Spinal cord (tissue), 10 donors: Measurements from ENCODE around the gene RFNG. TPM values are rescaled to one million over a fixed set of nuclear protein-coding genes. Genes with fewer than 3 reads are reported as not detected.

ENCODE experiments used
- DNase-seq, 6 donors: peaks; one replicate each; pipeline versions ENCODE4 v3.0.0 to v3.0.0-alpha.2; 2013 to 2015; ENCODE audit warnings: low spot score in 6 of 6, low read depth in 4 of 6
- H3K27ac ChIP-seq: one replicate; pipeline ENCODE4 v1.5.1; 2013; ENCODE audit warnings: low read depth, low read length, control low read depth
- H3K27me3 ChIP-seq: one replicate; pipeline ENCODE4 v1.6.1; 2013; ENCODE audit warnings: low read length; ENCODE audit not compliant: control insufficient read depth, insufficient read depth
- H3K36me3 ChIP-seq: one replicate; pipeline ENCODE4 v1.6.1; 2013; ENCODE audit warnings: low read length; ENCODE audit not compliant: control insufficient read depth, insufficient read depth
- H3K4me1 ChIP-seq: one replicate; pipeline ENCODE4 v1.6.1; 2013; ENCODE audit warnings: low read length; ENCODE audit not compliant: control insufficient read depth, insufficient read depth
- H3K4me3 ChIP-seq: one replicate; pipeline ENCODE4 v1.5.1; 2013; ENCODE audit warnings: low read depth, low read length, control low read depth
- H3K9me3 ChIP-seq: one replicate; pipeline ENCODE4 v1.6.1; 2013; ENCODE audit warnings: low read length; ENCODE audit not compliant: control insufficient read depth, insufficient read depth
- WGBS: methylation state at CpG from one replicate; pipeline ENCODE4 v1.1.5; 2013; ENCODE audit warnings: missing lambda C conversion rate; ENCODE audit not compliant: insufficient coverage; 5-methylcytosine and 5-hydroxymethylcytosine counted together
- polyA plus RNA-seq, 2 donors: library from polyadenylated mRNA; unstranded; fragments of 120-200 nt; gene quantifications; one replicate each; pipeline ENCODE4 v1.2.1, GENCODE V29; 2013; ENCODE audit not compliant: insufficient read length in 2 of 2
- total RNA-seq, 2 donors: library from RNA; depleted of rRNA in 1 of 2; stranded (reverse); fragments of 120-200 nt in 1 of 2; fragments of >200 nt in 1 of 2; gene quantifications; one replicate each; pipeline versions ENCODE4 v1.2.3 to v1.2.4, GENCODE V29; 2013 to 2014
- donor health status: healthy.

Gene RFNG
- total and polyA plus RNA-seq, 4 donors, result 19.5 to 75.2 (median 49.3) TPM

DNA sequence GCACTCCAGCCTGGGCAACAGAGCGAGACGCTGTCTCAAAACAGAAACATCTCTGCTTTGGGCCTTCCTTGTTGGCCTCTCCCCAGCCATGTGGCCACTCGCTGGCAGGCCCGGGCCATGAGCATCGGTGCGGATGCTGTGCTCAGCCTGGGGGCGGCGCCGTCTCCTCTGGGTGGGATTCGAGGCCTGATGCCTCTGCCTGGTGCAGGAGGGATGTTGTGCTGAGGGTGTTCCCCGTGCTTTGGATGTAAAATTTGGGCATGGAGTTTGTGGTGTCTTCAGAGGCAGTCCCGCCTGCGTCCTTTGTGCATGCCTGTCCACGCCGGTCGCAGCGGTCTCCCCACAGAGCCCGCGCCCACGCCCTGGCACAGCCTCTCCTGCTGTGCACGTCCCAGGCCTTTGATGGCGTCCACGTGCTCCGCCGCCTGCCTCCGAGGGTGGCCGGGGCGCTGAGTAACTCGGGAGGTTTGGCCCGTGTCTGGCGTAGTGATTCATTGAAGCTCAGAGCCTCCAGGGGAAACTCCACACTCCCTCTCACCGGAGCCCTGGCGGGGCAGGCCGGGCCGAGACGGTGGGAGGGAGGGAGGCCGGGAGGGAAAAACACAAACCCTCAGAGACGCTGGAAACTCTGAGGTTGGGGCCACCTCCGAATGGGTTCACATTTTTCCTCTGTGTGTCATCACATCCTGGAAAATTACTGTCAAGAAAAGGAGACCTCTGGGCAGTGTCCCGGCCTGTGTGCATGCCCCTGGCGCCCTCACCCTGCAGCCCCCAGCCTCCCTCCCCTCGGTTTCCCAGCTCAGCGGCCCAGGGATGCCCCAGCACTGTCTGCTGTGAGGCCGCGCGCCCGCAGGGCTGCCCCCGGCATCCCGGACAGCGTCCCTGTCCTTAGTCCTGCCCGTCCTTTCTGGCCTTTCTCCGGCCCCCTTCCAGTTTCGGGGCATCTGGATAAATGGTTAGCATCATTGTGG is 47.9 kb downstream of the RFNG start:
- Histone ChIP-seq H3K36me3 (peaks cover 84% of the 10 kb centered on the region), H3K4me1 (peaks cover 59% of the 10 kb centered on the region), H3K27ac (no peak overlapping the region), H3K27me3 (no peaks in the 10 kb centered on the region), H3K9me3 (no peaks in the 10 kb centered on the region), H3K4me3 (no peak overlapping the region)
- DNase-seq, result no peak
- WGBS, result 56% methylated on average over 45 of the region's 53 CpGs

DNA sequence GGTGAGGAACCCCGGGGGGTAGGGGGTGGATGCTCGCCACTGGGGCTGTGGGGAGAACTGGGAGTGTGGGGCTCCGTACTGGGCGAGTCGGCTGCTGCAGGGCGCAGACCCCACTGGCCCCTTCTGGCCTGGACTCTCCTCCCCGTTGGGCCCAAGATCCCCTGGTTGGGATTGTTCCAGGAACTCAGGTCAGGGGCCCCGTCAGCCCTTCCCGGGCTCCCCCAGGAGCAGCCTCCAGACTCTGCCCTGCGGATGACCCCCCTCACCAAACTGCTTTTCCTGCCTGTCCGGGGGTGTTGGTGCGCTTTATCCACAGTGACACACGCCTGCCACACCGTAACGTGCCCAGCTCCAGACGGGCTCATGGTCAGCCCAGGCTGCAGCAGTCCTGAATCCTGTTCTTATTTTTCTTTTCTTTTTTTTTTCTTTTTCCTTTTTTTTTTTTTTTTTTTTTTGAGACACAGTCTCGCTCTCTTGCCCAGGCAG is 50.0 kb downstream of the RFNG start:
- H3K36me3 ChIP-seq, result peaks cover 72% of the 10 kb centered on the region
- peaks cover 45% of the 10 kb centered on the region for H3K4me1 ChIP-seq
- no peak for DNase-seq
- no peak overlapping the region for H3K27ac ChIP-seq
- H3K4me3 ChIP-seq, result no peak overlapping the region
- no peaks in the 10 kb centered on the region for H3K9me3 ChIP-seq
- 76% methylated on average over 15 of the region's 17 CpGs for WGBS
- no peaks in the 10 kb centered on the region for H3K27me3 ChIP-seq

DNA sequence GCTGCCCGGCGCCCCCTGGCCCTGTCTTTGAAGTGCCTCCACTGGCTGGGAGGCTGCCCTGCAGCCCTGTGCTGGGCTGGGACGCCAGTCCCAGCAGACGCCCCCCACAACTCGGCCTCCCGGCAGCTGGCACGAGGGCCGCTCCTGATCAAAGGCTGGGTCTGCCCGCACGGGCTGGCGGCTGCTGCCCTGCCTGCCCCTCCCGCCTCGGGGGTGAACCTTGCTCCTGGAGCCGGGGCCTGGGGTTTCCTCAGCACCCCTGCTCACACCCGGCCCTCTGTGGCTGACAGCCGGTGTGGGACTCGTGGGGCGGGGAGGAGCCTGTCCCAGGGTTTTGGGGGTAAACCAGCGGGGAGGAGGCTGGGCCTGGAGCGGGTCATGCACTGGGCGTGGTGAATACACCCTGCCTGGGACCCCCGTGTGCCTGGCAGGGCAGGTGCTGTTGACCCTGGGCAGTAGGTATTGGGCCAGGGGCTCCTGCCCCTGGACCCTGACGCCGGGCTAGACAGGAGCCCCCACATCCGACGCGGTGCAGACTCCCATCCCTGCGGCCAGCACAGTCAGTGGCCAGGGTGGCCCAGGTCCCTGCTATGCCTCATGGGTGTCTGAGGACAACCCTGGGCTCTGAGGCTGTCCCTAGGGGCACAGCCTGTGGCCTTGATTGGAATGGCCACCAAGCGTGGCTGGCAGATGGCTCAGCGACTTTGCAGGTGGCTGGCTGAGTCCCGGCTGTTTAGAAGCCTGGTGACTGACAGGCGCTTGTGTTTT is 50.6 kb downstream of the RFNG start:
- H3K4me1 ChIP-seq, result peaks cover 43% of the 10 kb centered on the region
- H3K27ac ChIP-seq, result no peak overlapping the region
- H3K36me3 ChIP-seq, result peaks cover 72% of the 10 kb centered on the region
- H3K9me3 ChIP-seq, result no peaks in the 10 kb centered on the region
- whole genome bisulfite sequencing, result 62% methylated on average over 32 of the region's 32 CpGs
- DNase-seq, result no peak
- no peaks in the 10 kb centered on the region for H3K27me3 ChIP-seq
- H3K4me3 ChIP-seq, result no peak overlapping the region

DNA sequence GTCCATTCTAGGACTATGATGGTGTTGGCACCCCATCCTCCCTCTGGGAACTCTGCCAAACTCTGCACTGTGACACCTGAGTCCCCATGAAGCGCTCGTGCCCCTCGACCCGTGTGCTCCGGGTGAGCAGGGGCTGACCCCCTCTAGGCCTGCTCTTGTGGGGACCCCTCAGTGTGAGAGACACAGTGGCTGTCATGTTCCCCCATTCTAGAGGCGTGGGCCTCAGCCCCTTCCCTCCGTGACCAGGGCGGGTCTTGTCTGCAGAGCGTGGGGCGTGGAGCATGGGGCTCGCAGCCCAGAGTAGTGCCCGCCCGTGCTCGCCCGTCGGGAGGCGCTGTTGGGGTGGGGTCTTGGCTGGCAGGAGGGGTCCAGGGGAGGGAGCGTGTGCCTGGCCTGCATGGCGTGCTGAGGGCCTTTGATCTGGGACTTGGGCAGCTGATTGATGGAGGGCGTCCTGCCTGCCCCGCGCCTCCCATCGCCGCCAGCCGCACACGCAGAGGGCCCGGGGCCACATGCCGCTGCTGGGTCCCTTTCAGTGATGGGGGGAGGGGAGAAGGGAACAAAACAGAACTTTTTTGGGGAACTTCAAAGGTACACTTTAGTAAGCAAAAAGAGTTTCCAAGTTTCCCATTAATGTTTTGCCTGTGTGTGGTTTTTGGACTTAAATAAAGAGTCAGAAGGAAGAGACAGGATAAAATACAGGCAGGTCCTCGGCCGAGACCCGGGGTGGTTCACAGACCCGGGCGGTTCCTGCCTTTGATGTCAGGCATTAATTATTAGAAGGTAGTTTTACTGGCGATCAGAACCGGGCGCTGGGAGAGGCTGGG is 51.4 kb downstream of the RFNG start:
- Histone ChIP-seq H3K4me1 (peaks cover 50% of the 10 kb centered on the region), H3K9me3 (no peaks in the 10 kb centered on the region), H3K27ac (no peak overlapping the region), H3K4me3 (no peak overlapping the region), H3K36me3 (peaks cover 72% of the 10 kb centered on the region), H3K27me3 (no peaks in the 10 kb centered on the region)
- WGBS, result 46% methylated on average over 34 of the region's 36 CpGs
- DNase-seq, result no peak

DNA sequence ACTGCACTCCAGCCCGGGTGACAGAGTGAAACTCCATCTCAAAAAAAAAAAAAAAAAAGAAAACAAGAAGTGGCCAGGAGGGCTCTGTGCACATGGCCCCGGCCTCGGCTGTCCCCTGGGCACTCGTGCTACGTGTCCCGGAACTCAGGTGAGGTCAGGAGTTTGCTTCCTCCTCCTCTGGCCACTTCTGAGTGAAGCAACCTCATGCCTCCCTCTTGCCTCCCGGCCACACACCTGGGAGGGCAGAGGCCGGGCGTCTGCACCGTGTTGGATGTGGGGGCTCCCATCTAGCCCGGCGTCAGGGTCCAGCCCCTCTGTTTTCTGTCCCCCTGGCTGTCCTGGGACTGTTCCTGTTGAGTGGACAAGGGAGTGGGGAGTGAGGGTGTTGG is 52.0 kb downstream of the RFNG start:
- no peak overlapping the region for H3K27ac ChIP-seq
- H3K36me3 ChIP-seq, result peaks cover 72% of the 10 kb centered on the region
- H3K27me3 ChIP-seq, result no peaks in the 10 kb centered on the region
- DNase-seq, result no peak
- H3K9me3 ChIP-seq, result no peaks in the 10 kb centered on the region
- H3K4me1 ChIP-seq, result peaks cover 53% of the 10 kb centered on the region
- no peak overlapping the region for H3K4me3 ChIP-seq
- 98% methylated on average over 7 of the region's 12 CpGs for WGBS

DNA sequence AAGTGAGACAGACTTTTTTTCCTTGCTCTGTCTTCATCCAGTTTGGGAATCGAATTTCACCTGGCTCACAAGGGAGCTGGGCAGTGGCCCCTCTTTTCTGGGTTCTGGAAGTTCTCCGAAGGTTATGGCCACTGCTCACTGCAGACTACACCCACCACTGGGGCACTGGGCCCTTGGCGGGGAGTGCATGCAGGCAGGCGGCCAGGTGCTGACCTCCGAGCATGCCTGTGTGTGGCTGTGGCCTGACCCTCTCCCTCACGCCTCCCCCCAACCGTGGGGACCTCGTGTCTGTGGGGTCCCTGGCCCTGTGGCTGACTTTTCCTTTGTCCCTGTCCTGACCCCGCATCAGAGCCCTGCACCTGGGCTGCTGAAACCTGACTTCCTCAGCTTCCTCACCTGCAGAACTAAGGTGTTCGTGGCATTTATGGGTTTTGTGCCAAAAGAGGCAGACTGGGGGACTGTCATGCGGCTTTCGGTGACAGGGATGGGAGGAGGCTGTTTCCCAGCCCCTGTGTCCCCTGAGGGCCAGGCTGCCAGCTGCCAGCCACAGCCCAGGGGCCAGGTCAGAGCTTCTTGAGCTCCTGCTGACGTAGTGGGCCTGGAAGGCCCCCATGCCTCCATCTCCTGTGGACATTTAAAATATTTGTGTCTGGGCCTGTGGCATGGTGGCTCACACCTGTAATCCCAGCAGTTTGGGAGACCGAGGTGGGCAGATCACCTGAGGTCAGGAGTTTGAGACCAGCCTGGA is 52.7 kb downstream of the RFNG start:
- Histone ChIP-seq H3K27ac (no peak overlapping the region), H3K27me3 (no peaks in the 10 kb centered on the region), H3K4me3 (no peak overlapping the region), H3K36me3 (peaks cover 72% of the 10 kb centered on the region), H3K9me3 (no peaks in the 10 kb centered on the region), H3K4me1 (peaks cover 53% of the 10 kb centered on the region)
- WGBS, result 86% methylated on average over 12 of the region's 14 CpGs
- DNase-seq, result no peak

DNA sequence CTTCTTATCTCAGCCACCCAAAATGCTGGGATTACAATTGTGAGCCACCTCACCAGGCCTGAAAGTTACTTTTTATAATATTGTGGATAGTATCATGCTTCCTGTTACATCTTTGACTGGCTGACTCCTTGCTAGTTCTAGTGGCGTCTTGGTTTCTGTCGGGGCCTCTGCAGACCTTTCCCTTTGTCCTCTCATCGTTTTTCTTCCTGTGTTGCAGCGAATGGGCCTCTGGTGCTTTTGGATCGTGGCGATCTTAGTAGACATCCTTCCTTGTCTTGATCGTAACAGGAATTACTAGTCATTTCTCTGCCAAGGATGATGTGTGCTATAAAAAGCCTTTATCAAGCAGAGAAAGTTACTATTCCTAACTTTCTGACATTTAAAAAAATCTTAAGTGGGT is 53.4 kb downstream of the RFNG start:
- H3K27ac ChIP-seq, result no peak overlapping the region
- H3K36me3 ChIP-seq, result peaks cover 72% of the 10 kb centered on the region
- no peak overlapping the region for H3K4me3 ChIP-seq
- no peak for DNase-seq
- 83% methylated on average over 2 of the region's 7 CpGs for WGBS
- H3K4me1 ChIP-seq, result peaks cover 53% of the 10 kb centered on the region
- H3K9me3 ChIP-seq, result no peaks in the 10 kb centered on the region
- H3K27me3 ChIP-seq, result no peaks in the 10 kb centered on the region
